ENCODE measurements around the gene TMEM135. TPM values are rescaled to one million over a fixed set of nuclear protein-coding genes. Genes with fewer than 3 reads are reported as not detected.

The TMEM135 gene
- total RNA-seq, 4 donors from 2014 or later: 51.3 to 73.8 (median 52.4) TPM

- TF ChIP-seq CTCF (IDR thresholded peaks at IDR 0.05; ENCODE audit: low read depth): no peak
Measured at GRCh38 chr11:87347441-87347840, 309.7 kb downstream of the TMEM135 start.

DNA sequence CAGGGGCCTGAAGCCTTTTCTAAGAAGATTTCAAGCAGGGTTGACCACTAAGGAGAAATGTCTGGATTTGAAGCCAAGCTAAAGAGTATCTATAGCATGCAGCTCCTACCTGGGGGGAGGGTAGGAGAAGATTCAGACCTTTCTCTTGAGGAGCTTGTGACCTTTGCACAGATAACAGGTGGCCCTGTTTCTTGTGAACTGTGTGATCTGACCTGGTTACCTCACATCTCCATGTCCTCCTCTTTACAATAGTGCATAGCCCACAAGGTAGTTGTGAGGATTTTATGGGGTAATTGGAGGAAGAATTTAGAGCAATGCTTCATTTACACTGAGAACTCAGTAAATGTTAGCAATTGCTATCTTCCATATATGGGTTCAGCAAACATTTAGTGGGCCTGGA is 310.1 kb downstream of the TMEM135 start:
- TF ChIP-seq CTCF (IDR thresholded peaks at IDR 0.05; ENCODE audit: low read depth): no peak

DNA sequence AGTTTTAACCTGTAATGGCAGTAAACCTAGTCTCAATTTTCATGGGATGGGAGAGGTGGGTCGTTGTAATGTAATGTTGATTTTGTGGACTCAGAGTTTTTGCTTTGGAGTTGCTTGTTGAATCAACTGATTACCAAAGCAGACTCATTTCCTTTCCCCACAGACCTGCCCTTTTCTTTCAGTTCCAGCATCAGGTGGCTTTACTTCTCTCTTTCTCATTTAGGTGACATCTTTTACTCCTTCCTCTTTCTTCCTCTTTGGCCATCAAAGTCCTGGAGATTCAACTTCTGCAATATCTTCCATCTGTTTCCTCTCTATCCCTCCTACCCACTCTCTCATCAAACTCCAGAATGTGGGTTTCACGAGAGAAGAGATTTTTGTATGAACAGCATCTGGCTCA is 313.9 kb downstream of the TMEM135 start:
- no peak for TF ChIP-seq CTCF (IDR thresholded peaks at IDR 0.05; ENCODE audit: low read depth)

GRCh38 chr11:87352759-87353707 is 315.3 kb downstream of the TMEM135 start:
- TF ChIP-seq CTCF (IDR thresholded peaks at IDR 0.05; ENCODE audit: low read depth): no peak

GRCh38 chr11:87353771-87354345 is 316.1 kb downstream of the TMEM135 start:
- TF ChIP-seq CTCF (IDR thresholded peaks at IDR 0.05; ENCODE audit: low read depth): no peak

DNA sequence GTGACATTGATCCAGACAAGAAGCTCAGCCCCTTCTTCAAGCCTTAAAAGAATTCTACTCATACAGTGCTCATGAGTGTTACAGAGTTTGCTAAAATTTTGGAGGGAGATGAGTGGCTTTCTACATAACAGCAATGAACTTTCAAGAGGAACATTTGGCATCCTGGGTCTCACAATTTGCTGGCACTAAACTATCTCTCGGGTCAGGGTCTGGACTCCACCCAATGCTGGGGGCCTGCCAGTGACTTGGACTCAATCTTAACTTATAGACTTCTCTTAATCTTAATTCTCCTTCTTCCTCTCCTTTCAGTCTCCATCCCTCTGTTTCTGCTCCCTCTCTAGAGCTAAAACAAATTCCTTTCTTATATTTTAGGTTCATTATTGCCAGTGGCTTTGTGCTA is 317.9 kb downstream of the TMEM135 start:
- no peak for TF ChIP-seq CTCF (IDR thresholded peaks at IDR 0.05; ENCODE audit: low read depth)

DNA sequence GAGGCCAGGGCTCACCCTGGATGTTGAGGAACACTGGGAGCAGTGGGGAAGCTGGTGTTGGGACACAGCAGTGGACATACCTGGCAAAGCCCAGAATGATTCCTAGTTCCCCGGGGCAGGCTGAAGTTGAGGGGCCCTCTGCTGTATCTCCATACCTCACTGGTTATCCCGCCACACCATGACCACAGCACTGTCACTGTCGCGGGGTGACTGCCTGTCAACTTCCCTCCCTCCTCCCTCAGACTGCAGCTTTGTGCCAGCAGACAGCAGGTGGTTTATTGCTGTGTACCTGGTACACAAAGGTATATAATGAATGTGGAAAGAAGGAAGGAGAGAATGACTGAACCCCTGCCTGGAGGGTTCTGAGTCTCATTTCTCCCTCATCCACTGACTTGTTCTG is 318.7 kb downstream of the TMEM135 start:
- TF ChIP-seq CTCF (IDR thresholded peaks at IDR 0.05; ENCODE audit: low read depth): no peak
